GM18870 (cell line): ENCODE results near the gene ARRDC1.
"Not testable (repeated sequence)": the region's sequence is repeated elsewhere in the genome, so short reads cannot be mapped to it uniquely, and the experiment has no call there.

ENCODE experiments used
- ATAC-seq: cut with Tn5 transposase; IDR thresholded peaks from one replicate; pipeline ENCODE4 v1.9.1; 2021; ENCODE audit warnings: moderate library complexity; ENCODE audit not compliant: unreplicated experiment

ARRDC1 gene

GRCh38 chr9:137583347-137583746, 22.1 kb upstream of the ARRDC1 start:
- ATAC-seq = no peak

GRCh38 chr9:137583957-137584356, 21.5 kb upstream of the ARRDC1 start:
- no peak for ATAC-seq

- no peak for ATAC-seq
These were observed 18.6 kb upstream of the ARRDC1 start for GRCh38 chr9:137586854-137587253.

- no peak for ATAC-seq
These were observed 17.2 kb upstream of the ARRDC1 start for GRCh38 chr9:137588311-137588710.

GRCh38 chr9:137588891-137589290, 16.6 kb upstream of the ARRDC1 start:
- no peak for ATAC-seq

- ATAC-seq = no peak
These were observed 15.9 kb upstream of the ARRDC1 start for GRCh38 chr9:137589441-137590122.

- ATAC-seq = no peak
These were observed 15.4 kb upstream of the ARRDC1 start for GRCh38 chr9:137590123-137590468.

- peak; percentile 62 for ATAC-seq
These were observed 14.8 kb upstream of the ARRDC1 start, which contains the start of gene ZMYND19 for GRCh38 chr9:137590469-137591383. ZMYND19 (minus strand) TSS chr9:137590512; CDS start chr9:137590263, 249 bp downstream.

- no peak for ATAC-seq
These were observed 12.7 kb upstream of the ARRDC1 start for GRCh38 chr9:137592767-137593166.

- ATAC-seq = no peak
These were observed 12.3 kb upstream of the ARRDC1 start for GRCh38 chr9:137593176-137593575.

GRCh38 chr9:137596577-137596976, 8.9 kb upstream of the ARRDC1 start:
- not testable (repeated sequence) for ATAC-seq

GRCh38 chr9:137598943-137599342, 6.5 kb upstream of the ARRDC1 start:
- no peak for ATAC-seq

GRCh38 chr9:137602661-137603060, 2.8 kb upstream of the ARRDC1 start:
- ATAC-seq = no peak

- no peak for ATAC-seq
These were observed 1.6 kb upstream of the ARRDC1 start for GRCh38 chr9:137603879-137604278.

GRCh38 chr9:137604345-137605086, 970 bp upstream of the ARRDC1 start:
- no peak for ATAC-seq

- ATAC-seq = no peak
These were observed 627 bp downstream of the ARRDC1 start for GRCh38 chr9:137606005-137606621.

GRCh38 chr9:137606734-137607138, 1.2 kb downstream of the ARRDC1 start:
- ATAC-seq = no peak

GRCh38 chr9:137607141-137607857, 1.8 kb downstream of the ARRDC1 start:
- no peak for ATAC-seq

- ATAC-seq = no peak
These were observed 5.5 kb downstream of the ARRDC1 start for GRCh38 chr9:137610944-137611343.
